GM18498 (cell line): Measurements from ENCODE around the gene ME1.
"Not testable (repeated sequence)": the region's sequence is repeated elsewhere in the genome, so short reads cannot be mapped to it uniquely, and the experiment has no call there.

Experiments used
- ATAC-seq: cut with Tn5 transposase; IDR thresholded peaks from one replicate; pipeline ENCODE4 v1.9.1; 2021; ENCODE audit warnings: mild to moderate bottlenecking, moderate library complexity; ENCODE audit not compliant: unreplicated experiment

The ME1 gene

GRCh38 chr6:83192871-83193746, 237.7 kb downstream of the ME1 start, which contains the start of the genes PGM3 and RWDD2A:
Gene PGM3, minus strand, starts transcription at chr6:83193265. Its CDS starts 2,253 bp downstream, at chr6:83191012.
Gene RWDD2A, plus strand, starts transcription at chr6:83193357. Its CDS starts 1,095 bp downstream, at chr6:83194452.
- ATAC-seq: peak; percentile 98

- ATAC-seq: no peak
Measured at GRCh38 chr6:83192456-83192855, 238.4 kb downstream of the ME1 start.

GRCh38 chr6:83191974-83192373, 238.9 kb downstream of the ME1 start:
- not testable (repeated sequence) for ATAC-seq

GRCh38 chr6:83190626-83191025, 240.2 kb downstream of the ME1 start:
- no peak for ATAC-seq

GRCh38 chr6:83188501-83188900, 242.3 kb downstream of the ME1 start:
- no peak for ATAC-seq

GRCh38 chr6:83185096-83185495, 245.8 kb downstream of the ME1 start:
- no peak for ATAC-seq

GRCh38 chr6:83183082-83183828, 247.6 kb downstream of the ME1 start:
- no peak for ATAC-seq

GRCh38 chr6:83182114-83182513, 248.7 kb downstream of the ME1 start:
- no peak for ATAC-seq

- ATAC-seq: no peak
Measured at GRCh38 chr6:83180426-83180950, 250.4 kb downstream of the ME1 start.

- ATAC-seq: no peak
Measured at GRCh38 chr6:83176246-83176645, 254.6 kb downstream of the ME1 start.

GRCh38 chr6:83169511-83169910, 261.3 kb downstream of the ME1 start:
- no peak for ATAC-seq

GRCh38 chr6:83169106-83169505, 261.7 kb downstream of the ME1 start:
- ATAC-seq: no peak

GRCh38 chr6:83168556-83168955, 262.3 kb downstream of the ME1 start:
- ATAC-seq: no peak

- no peak for ATAC-seq
Measured at GRCh38 chr6:83167726-83168278, 263.0 kb downstream of the ME1 start.
